Right hindlimb (tissue), 1 donor: ENCODE data around the gene TOR2A.
"Not testable (repeated sequence)": the region's sequence is repeated elsewhere in the genome, so short reads cannot be mapped to it uniquely, and the experiment has no call there.

ENCODE experiments used
- DNase-seq: peaks from one replicate; pipeline ENCODE4 v3.0.0-alpha.2; 2018

Gene TOR2A

GRCh38 chr9:127734747-127735529 is at the start of gene TOR2A:
Gene TOR2A (minus strand): TSS chr9:127735294. CDS start chr9:127735270, 24 bp downstream.
- DNase-seq: peak; percentile 99

- no peak for DNase-seq
Measured at GRCh38 chr9:127783111-127784008, 48.3 kb upstream of the TOR2A start.

- no peak for DNase-seq
Measured at GRCh38 chr9:127781806-127782205, 46.7 kb upstream of the TOR2A start.

- not testable (repeated sequence) for DNase-seq
Measured at GRCh38 chr9:127780909-127781308, 45.8 kb upstream of the TOR2A start.

GRCh38 chr9:127780126-127780885 is 45.2 kb upstream of the TOR2A start:
- no peak for DNase-seq

GRCh38 chr9:127779136-127779981 is 44.3 kb upstream of the TOR2A start:
- DNase-seq: no peak

GRCh38 chr9:127778280-127779135 is 43.4 kb upstream of the TOR2A start, which contains the start of gene SH2D3C:
Gene SH2D3C (minus strand): TSS chr9:127778666. CDS start chr9:127778627, 39 bp downstream.
- peak; percentile 51 for DNase-seq

- no peak for DNase-seq
Measured at GRCh38 chr9:127777368-127777980, 42.4 kb upstream of the TOR2A start.

GRCh38 chr9:127776924-127777289 is 41.8 kb upstream of the TOR2A start:
- DNase-seq: no peak

- no peak for DNase-seq
Measured at GRCh38 chr9:127776195-127776923, 41.3 kb upstream of the TOR2A start.

- no peak for DNase-seq
Measured at GRCh38 chr9:127773981-127774380, 38.9 kb upstream of the TOR2A start.

GRCh38 chr9:127773272-127773671 is 38.2 kb upstream of the TOR2A start:
- no peak for DNase-seq

GRCh38 chr9:127772603-127773002 is 37.5 kb upstream of the TOR2A start:
- DNase-seq: no peak

- DNase-seq: no peak
Measured at GRCh38 chr9:127771570-127772189, 36.6 kb upstream of the TOR2A start.

- DNase-seq: peak; percentile 99
Measured at GRCh38 chr9:127770905-127771569, 35.9 kb upstream of the TOR2A start.

- DNase-seq: no peak
Measured at GRCh38 chr9:127770583-127770904, 35.5 kb upstream of the TOR2A start.

- no peak for DNase-seq
Measured at GRCh38 chr9:127769929-127770582, 35.0 kb upstream of the TOR2A start.

- DNase-seq: no peak
Measured at GRCh38 chr9:127769101-127769500, 34.0 kb upstream of the TOR2A start.
